GM15510 (cell line): Measurements from ENCODE around the gene STUM.

Experiments
- POLR2A ChIP-seq: IDR thresholded peaks from 3 replicates; pipeline ENCODE4 v1.6.1; 2011; ENCODE audit warnings: borderline replicate concordance; ENCODE audit not compliant: insufficient read length; ENCODE audit errors: extremely low read depth

The STUM gene

GRCh38 chr1:226652613-226653012 lies 104.0 kb downstream of the STUM start:
- no peak for TF ChIP-seq POLR2A

GRCh38 chr1:226653311-226653921 lies 104.9 kb downstream of the STUM start:
- TF ChIP-seq POLR2A, result no peak

- no peak for TF ChIP-seq POLR2A
Measured at GRCh38 chr1:226654046-226654667, 105.6 kb downstream of the STUM start.

GRCh38 chr1:226654668-226655055 lies 106.1 kb downstream of the STUM start:
- no peak for TF ChIP-seq POLR2A

- no peak for TF ChIP-seq POLR2A
Measured at GRCh38 chr1:226655251-226656163, 106.9 kb downstream of the STUM start.

GRCh38 chr1:226656201-226656600 lies 107.6 kb downstream of the STUM start:
- TF ChIP-seq POLR2A, result no peak

GRCh38 chr1:226656601-226657277 lies 108.2 kb downstream of the STUM start:
- TF ChIP-seq POLR2A, result no peak

- no peak for TF ChIP-seq POLR2A
Measured at GRCh38 chr1:226657895-226658545, 109.5 kb downstream of the STUM start.

GRCh38 chr1:226658546-226659125 lies 110.1 kb downstream of the STUM start:
- TF ChIP-seq POLR2A, result no peak
